ENCODE measurements around the gene BMPR1B. TPM values are rescaled to one million over a fixed set of nuclear protein-coding genes. Genes with fewer than 3 reads are reported as not detected.

The BMPR1B gene
- total RNA-seq, 1 experiment from 2014 or later: 0.42 TPM

DNA sequence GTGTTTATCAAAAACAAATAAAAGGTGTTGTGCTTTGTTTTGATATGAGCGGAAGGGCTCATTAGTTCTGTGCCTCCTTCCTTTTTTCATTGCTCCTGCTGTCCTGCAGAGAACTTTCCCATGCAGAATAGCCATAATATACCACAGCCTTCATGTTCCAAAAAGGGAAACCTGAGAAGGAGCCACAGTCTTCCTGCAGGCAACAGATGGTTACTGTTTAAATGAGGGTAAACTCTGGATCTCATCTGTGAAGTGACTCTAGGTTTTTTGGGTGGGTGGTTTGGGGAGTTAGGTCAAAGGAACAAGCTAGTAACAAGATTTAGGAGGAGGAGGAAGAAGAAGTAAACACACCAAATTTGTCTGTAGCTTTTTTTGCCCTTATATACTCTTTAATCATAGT, 131.8 kb downstream of the BMPR1B start:
- no peak for DNase-seq
- Histone ChIP-seq H3K27me3 (ENCODE audit: control insufficient read depth, insufficient read depth, low read length) (no peaks in the 10 kb centered on the region), H3K36me3 (replicated peaks; ENCODE audit: control insufficient read depth, insufficient read depth, low read length) (no peaks in the 10 kb centered on the region), H3K4me3 (ENCODE audit: insufficient read depth, low read depth, low read length) (no peak overlapping the region)

DNA sequence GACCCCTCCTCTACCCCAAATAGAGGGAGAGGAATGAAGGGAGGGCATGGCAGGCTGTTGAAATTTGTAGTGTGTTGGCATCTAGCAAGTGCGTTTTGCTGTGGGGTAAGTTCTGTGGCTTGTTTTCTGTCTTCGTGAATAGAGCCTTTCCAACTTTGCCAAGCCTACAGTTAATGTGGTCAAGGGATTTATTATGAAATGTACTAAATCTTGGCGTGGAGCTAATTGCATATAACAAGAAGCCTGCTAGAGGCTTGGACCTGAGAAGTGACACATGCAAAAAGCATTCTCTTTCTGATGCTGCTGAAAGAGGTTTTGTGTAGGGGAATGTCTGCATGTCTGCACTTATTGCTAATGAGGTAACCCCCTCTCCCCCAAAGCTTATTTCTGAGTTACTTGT, 132.2 kb downstream of the BMPR1B start:
- Histone ChIP-seq H3K4me3 (ENCODE audit: insufficient read depth, low read depth, low read length) (no peak overlapping the region), H3K36me3 (replicated peaks; ENCODE audit: control insufficient read depth, insufficient read depth, low read length) (no peaks in the 10 kb centered on the region), H3K27me3 (ENCODE audit: control insufficient read depth, insufficient read depth, low read length) (no peaks in the 10 kb centered on the region)
- DNase-seq: no peak

DNA sequence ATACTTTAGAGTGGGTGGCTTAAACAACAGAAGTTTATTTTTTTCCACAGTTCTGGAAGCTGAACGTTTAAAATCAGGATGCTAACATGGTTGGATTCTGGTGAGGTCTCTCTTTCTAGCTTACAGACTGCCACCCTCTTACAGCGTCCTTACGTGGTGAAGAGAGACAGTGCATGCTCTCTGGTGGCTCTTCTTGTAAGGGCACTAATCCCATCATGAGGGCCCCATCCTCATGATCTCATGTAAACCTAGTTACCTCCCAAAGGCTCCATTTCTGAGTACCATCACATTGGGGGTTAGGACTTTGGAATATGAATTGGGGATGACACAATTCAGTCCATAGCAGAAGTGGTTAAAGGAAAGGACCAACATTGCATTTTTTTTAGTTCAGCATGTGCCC, 132.8 kb downstream of the BMPR1B start:
- no peaks in the 10 kb centered on the region for H3K27me3 ChIP-seq (ENCODE audit: control insufficient read depth, insufficient read depth, low read length)
- H3K36me3 ChIP-seq (replicated peaks; ENCODE audit: control insufficient read depth, insufficient read depth, low read length): no peaks in the 10 kb centered on the region
- no peak for DNase-seq
- no peak overlapping the region for H3K4me3 ChIP-seq (ENCODE audit: insufficient read depth, low read depth, low read length)

DNA sequence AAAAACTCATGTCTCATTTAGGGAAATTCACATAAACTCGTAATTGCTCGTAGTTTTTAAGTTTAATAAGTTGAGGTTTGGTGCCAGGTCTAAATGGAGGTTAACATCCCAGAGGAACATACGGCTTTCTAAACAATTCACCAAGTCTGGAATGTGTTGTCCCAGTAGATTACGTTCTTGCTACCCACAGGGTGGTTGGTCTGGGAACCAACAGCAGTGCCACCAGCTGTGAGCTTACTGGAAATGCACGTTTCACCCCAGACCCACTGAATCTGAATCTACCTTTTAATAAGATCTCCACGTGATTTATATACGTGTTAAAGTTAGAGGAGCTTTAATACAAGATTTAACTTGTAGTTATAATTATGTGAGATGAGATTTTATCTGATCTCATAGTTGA, 134.3 kb downstream of the BMPR1B start:
- Histone ChIP-seq H3K27me3 (ENCODE audit: control insufficient read depth, insufficient read depth, low read length) (no peaks in the 10 kb centered on the region), H3K4me3 (ENCODE audit: insufficient read depth, low read depth, low read length) (no peak overlapping the region), H3K36me3 (replicated peaks; ENCODE audit: control insufficient read depth, insufficient read depth, low read length) (no peaks in the 10 kb centered on the region)
- no peak for DNase-seq

DNA sequence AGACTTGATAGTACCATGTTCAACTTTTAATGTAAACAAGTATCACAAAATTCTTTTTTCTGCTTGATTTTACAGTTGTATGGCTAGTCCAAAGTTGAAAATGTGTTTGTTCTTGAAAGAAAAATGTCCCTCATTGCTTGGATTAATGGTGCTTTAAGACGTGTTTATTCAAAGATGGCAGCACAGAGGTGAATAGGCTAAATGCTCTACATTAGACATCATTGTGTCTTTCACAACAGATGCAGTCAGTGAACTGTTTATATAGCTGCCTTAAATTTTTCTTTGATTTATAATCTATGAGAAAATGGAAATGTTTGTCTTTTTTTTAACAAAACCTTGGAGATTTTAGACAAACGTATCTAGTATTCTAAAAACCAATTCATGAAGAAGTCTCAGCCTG, 137.3 kb downstream of the BMPR1B start:
- no peak for DNase-seq
- Histone ChIP-seq H3K36me3 (replicated peaks; ENCODE audit: control insufficient read depth, insufficient read depth, low read length) (no peaks in the 10 kb centered on the region), H3K27me3 (ENCODE audit: control insufficient read depth, insufficient read depth, low read length) (no peaks in the 10 kb centered on the region), H3K4me3 (ENCODE audit: insufficient read depth, low read depth, low read length) (no peak overlapping the region)

DNA sequence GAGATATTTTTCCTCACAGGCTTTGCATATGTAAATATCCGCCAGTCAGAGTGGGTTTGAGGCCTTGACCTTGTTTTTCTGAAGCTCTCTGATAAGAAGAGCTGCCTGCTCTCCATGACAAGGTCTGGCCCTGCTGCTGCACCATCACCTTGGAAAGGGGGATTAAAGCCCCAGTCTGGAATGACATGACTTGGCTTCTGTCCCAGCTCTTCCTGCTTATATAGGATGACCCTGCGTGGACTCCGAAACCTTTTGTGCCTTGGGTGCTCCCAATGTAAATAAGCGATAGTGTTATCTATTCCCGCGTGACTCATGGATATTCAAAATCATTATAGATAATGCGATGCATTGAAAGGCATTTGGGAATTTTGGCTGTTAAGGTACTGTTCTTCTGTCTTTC, 139.3 kb downstream of the BMPR1B start:
- no peak overlapping the region for H3K4me3 ChIP-seq (ENCODE audit: insufficient read depth, low read depth, low read length)
- no peaks in the 10 kb centered on the region for H3K27me3 ChIP-seq (ENCODE audit: control insufficient read depth, insufficient read depth, low read length)
- H3K36me3 ChIP-seq (replicated peaks; ENCODE audit: control insufficient read depth, insufficient read depth, low read length): no peaks in the 10 kb centered on the region
- peak; percentile 4 for DNase-seq

DNA sequence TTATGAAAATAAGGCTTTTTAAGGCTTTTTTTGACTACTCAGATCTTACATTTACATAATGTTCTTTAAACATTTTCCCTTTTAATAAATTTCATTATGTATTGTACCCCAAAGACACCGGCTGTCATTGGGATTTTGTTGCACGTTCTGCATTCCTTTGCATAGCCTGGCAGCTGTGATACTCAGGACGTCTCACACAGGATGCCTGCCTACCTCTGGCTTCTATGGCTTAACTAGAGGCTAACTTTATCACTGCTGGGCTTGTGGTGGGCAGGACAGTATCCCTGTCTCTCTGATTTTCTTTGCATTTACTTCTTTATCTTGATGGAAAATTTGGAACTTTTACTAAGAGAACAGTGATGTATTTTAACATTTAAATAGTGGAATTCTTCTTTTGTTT, 147.8 kb downstream of the BMPR1B start:
- DNase-seq: no peak
- no peaks in the 10 kb centered on the region for H3K36me3 ChIP-seq (replicated peaks; ENCODE audit: control insufficient read depth, insufficient read depth, low read length)
- no peaks in the 10 kb centered on the region for H3K27me3 ChIP-seq (ENCODE audit: control insufficient read depth, insufficient read depth, low read length)
- H3K4me3 ChIP-seq (ENCODE audit: insufficient read depth, low read depth, low read length): no peak overlapping the region

DNA sequence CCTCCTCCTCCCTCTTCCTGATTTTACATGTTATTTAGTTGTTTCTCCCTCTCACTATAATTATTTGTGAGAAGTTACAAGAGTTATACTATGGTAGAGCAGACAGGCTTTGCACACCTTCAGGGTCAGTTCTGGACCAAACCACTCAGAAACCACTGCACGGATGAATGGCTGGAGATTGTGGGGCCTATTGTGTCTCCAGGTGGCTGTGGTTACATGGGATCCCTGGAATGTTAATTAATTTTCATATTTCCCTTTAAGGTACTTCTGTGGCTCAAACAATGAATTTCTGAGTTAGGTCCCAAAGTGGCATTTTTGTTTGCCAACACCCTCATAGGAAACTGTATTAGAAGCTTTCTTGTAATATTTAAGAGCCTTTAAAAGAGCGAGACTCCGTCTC, 151.9 kb downstream of the BMPR1B start:
- DNase-seq: no peak
- Histone ChIP-seq H3K36me3 (replicated peaks; ENCODE audit: control insufficient read depth, insufficient read depth, low read length) (no peaks in the 10 kb centered on the region), H3K4me3 (ENCODE audit: insufficient read depth, low read depth, low read length) (no peak overlapping the region), H3K27me3 (ENCODE audit: control insufficient read depth, insufficient read depth, low read length) (no peaks in the 10 kb centered on the region)

DNA sequence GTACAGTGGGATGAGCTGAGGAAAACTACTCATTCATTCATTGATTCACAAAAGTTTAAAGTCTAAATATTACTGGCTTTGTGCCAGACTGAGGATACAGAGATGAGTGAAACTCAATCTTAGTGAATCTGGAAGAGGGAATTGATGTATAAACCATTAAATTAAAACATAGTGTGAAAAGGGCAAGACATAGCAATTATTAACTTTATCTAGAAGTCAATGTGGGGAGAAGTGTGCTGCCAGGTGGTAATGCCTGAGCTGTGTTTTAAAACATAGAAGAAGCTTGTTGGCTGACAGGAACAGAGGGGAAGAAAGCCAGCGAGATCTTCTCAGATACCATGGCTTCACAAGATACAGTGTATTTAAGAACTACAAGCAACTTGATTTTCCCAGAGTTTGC, 153.4 kb downstream of the BMPR1B start:
- DNase-seq: no peak
- Histone ChIP-seq H3K27me3 (ENCODE audit: control insufficient read depth, insufficient read depth, low read length) (no peaks in the 10 kb centered on the region), H3K36me3 (replicated peaks; ENCODE audit: control insufficient read depth, insufficient read depth, low read length) (no peaks in the 10 kb centered on the region), H3K4me3 (ENCODE audit: insufficient read depth, low read depth, low read length) (no peak overlapping the region)

DNA sequence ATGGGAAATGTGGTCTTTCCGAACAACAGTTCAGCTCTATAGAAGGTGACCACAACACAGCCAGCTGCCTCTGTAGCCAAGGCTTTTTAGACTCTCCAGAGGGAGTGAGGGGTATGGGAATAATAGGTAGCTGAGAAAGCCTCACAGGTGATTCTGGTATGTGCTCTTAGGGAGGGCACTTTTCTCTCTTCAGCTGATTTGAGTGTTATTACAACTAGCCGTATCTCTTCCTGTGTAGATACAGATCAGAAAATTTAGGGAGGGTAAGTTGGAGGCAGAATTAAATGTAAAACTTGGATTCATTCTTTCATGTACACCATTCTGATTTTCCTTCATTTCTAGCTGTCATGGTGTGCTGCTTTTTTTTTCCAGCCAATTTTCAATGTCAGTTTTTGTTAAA, 154.9 kb downstream of the BMPR1B start:
- no peaks in the 10 kb centered on the region for H3K36me3 ChIP-seq (replicated peaks; ENCODE audit: control insufficient read depth, insufficient read depth, low read length)
- H3K4me3 ChIP-seq (ENCODE audit: insufficient read depth, low read depth, low read length): no peak overlapping the region
- no peak for DNase-seq
- H3K27me3 ChIP-seq (ENCODE audit: control insufficient read depth, insufficient read depth, low read length): no peaks in the 10 kb centered on the region

DNA sequence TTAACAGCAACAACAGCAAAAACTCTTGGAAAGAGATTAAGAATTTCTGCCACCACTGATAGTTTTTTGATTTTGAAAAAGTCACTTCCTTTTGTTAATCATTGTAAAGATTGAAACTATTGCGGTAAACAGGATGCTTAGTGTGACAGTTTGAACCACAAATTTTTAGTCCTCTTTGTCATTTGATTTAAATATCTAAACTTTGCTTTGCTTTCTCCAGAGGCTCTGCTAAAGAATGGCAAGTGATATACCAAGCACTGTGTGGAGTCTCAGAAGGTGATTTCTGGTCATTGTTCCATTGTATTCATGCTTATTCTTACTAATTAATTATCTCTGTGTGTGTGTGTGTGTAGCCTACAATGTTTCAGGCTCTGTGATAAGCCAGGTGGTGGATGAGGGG, 155.6 kb downstream of the BMPR1B start:
- H3K36me3 ChIP-seq (replicated peaks; ENCODE audit: control insufficient read depth, insufficient read depth, low read length): no peaks in the 10 kb centered on the region
- no peak overlapping the region for H3K4me3 ChIP-seq (ENCODE audit: insufficient read depth, low read depth, low read length)
- DNase-seq: no peak
- H3K27me3 ChIP-seq (ENCODE audit: control insufficient read depth, insufficient read depth, low read length): no peaks in the 10 kb centered on the region

DNA sequence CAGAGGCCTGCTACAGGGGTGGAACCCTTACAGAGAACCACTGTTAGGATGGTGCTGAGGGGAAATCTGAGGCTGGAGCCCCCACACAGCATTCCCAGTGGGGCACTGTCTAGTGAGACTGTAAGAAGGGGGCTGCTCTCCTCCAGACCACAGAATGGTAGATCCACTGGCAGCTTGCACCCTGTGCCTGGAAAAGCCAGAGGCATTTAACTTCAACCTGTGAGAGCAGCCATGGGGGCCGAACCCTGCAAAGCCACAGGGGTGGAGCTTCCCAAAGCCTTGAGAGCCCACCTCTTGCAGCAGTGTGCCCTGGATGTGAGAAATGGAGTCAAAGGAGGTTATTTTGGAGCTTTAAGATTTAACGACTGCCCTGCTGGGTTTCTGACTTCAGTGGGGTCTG, 159.4 kb downstream of the BMPR1B start:
- no peak for DNase-seq
- H3K36me3 ChIP-seq (replicated peaks; ENCODE audit: control insufficient read depth, insufficient read depth, low read length): no peaks in the 10 kb centered on the region
- H3K27me3 ChIP-seq (ENCODE audit: control insufficient read depth, insufficient read depth, low read length): no peaks in the 10 kb centered on the region
- H3K4me3 ChIP-seq (ENCODE audit: insufficient read depth, low read depth, low read length): no peak overlapping the region

DNA sequence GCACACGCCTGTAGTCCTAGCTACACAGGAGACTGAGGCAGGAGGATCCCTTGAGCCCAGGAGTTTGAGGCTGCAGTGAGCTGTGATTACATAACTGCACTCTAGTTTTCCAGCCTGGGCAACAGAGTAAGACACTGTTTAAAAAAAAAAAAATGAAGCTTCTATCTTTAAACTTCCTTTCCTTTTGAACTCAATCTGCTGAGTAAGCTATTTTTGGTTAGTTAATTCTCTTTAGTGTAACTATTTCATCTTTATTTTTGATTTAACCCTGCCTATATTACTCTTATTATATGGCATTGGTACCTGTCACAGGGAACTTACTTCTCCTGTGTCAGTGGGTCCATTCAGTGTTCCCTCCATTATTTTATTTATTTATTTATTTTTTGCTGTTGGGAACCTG, 160.8 kb downstream of the BMPR1B start:
- no peaks in the 10 kb centered on the region for H3K36me3 ChIP-seq (replicated peaks; ENCODE audit: control insufficient read depth, insufficient read depth, low read length)
- no peak for DNase-seq
- no peaks in the 10 kb centered on the region for H3K27me3 ChIP-seq (ENCODE audit: control insufficient read depth, insufficient read depth, low read length)
- H3K4me3 ChIP-seq (ENCODE audit: insufficient read depth, low read depth, low read length): no peak overlapping the region

DNA sequence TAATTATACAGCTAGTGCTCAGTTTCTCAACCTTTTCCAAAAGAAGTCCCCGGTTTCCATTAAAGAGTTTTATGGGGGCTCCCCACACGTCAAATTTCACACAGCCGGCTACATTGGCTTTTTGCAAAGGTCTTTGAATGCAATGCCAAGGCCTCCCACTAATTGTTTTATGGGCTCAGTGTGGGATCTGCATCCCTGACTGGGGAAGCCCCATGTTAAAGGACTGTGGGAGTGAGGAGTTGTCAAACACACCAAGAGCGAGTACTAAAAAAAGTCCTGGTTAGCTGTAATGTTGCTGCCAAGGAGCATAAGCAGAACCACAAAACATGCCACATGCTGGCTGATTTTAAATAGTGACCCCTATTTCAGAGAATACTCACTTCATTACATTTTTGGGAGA, 162.6 kb downstream of the BMPR1B start:
- Histone ChIP-seq H3K4me3 (ENCODE audit: insufficient read depth, low read depth, low read length) (no peak overlapping the region), H3K36me3 (replicated peaks; ENCODE audit: control insufficient read depth, insufficient read depth, low read length) (no peaks in the 10 kb centered on the region)
- DNase-seq: peak; percentile 4

DNA sequence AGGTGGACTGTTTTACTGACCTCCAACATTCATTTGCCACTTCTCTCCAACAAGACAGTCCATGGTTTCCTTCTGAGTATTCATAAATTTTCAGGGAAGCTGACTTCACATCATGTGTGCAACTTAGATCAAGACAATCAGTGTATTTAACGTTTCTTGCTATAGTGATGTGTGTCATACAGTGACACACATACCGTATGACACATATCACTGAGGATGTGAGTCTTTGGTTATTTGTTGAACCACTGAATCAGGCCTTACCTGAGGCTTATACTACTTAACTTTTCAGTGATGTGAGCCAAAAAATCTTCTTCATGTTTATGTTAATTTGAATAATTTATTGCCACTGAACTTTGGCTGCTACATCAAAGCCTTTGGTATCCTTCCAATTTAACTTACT, 166.8 kb downstream of the BMPR1B start:
- Histone ChIP-seq H3K4me3 (ENCODE audit: insufficient read depth, low read depth, low read length) (no peak overlapping the region), H3K36me3 (replicated peaks; ENCODE audit: control insufficient read depth, insufficient read depth, low read length) (no peaks in the 10 kb centered on the region), H3K27me3 (ENCODE audit: control insufficient read depth, insufficient read depth, low read length) (no peaks in the 10 kb centered on the region)
- no peak for DNase-seq

More for the DNA sequence above, 162.6 kb downstream of the BMPR1B start:
- H3K27me3 ChIP-seq (ENCODE audit: control insufficient read depth, insufficient read depth, low read length): no peaks in the 10 kb centered on the region

DNA sequence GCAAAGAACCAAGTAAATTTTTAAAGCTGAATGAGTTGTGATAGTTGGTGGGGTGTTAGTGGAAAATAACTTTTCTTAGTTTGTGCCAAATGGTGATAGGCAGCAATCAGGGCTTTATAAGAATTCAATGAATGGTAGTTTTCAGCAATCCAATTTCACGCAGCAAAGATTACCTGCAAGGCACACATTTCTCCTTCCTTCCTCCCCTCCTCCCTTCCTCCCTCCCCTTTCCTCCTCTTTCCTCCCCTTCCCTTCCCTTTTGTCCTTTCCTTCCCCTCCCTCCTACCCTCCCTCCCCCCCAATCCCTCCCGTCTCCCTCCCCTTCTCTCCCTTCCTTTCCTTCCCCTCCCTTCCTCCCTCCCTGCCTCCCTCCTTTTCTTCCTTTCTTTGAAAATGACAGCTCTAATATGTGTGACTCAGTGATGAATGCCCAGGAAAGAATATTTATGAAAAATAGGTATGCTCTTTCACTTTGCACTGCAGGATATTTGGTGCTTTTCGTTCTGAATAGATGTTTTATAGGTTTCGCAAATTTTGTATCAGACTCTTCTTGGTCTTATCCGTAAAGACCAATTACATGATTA, 168.1 kb downstream of the BMPR1B start:
- H3K36me3 ChIP-seq (replicated peaks; ENCODE audit: control insufficient read depth, insufficient read depth, low read length): no peaks in the 10 kb centered on the region
- DNase-seq: no peak
- no peaks in the 10 kb centered on the region for H3K27me3 ChIP-seq (ENCODE audit: control insufficient read depth, insufficient read depth, low read length)
- H3K4me3 ChIP-seq (ENCODE audit: insufficient read depth, low read depth, low read length): no peak overlapping the region
